Liver (tissue), 3 donors: ENCODE data around the gene SH2D2A.

Source experiments
- EGR1 ChIP-seq, 2 donors: IDR thresholded peaks; 2 replicates each; pipeline ENCODE4 v1.6.1; 2016 to 2018; ENCODE audit warnings: antibody characterized with exemption in 2 of 2, low read depth in 2 of 2
- GABPA ChIP-seq, 2 donors: IDR thresholded peaks in 1 of 2; conservative IDR thresholded peaks in 1 of 2; 2 replicates each; pipeline ENCODE4 v1.6.1; 2016; ENCODE audit warnings: antibody characterized with exemption in 2 of 2, mild to moderate bottlenecking in 1 of 2, moderate library complexity in 1 of 2
- JUND ChIP-seq, 2 donors: IDR thresholded peaks; 2 replicates each; pipeline ENCODE4 v1.6.1; 2016; ENCODE audit warnings: antibody characterized with exemption in 2 of 2
- RAD21 ChIP-seq, 2 donors: IDR thresholded peaks; 2 replicates each; pipeline ENCODE4 v1.6.1; 2016; ENCODE audit warnings: antibody characterized with exemption in 2 of 2, mild to moderate bottlenecking in 2 of 2
- REST ChIP-seq: IDR thresholded peaks from 2 replicates; pipeline ENCODE4 v1.6.1; 2016; ENCODE audit warnings: antibody characterized with exemption, mild to moderate bottlenecking
- RXRA ChIP-seq, 2 donors: IDR thresholded peaks; 2 replicates each; pipeline ENCODE4 v1.6.1; 2017 to 2018; ENCODE audit warnings: antibody characterized with exemption in 2 of 2, mild to moderate bottlenecking in 1 of 2
- SP1 ChIP-seq: IDR thresholded peaks from 2 replicates; pipeline ENCODE4 v1.6.1; 2018; ENCODE audit warnings: antibody characterized with exemption, mild to moderate bottlenecking
- TAF1 ChIP-seq: conservative IDR thresholded peaks from 2 replicates; pipeline ENCODE4 v1.6.1; 2016; ENCODE audit warnings: antibody characterized with exemption, mild to moderate bottlenecking
- YY1 ChIP-seq: IDR thresholded peaks from 2 replicates; pipeline ENCODE4 v1.6.1; 2016; ENCODE audit warnings: antibody characterized with exemption, mild to moderate bottlenecking
- TF ChIP-seq, protein P1 (sequence below): fragments of 150-350 bp; IDR thresholded peaks from 2 replicates; pipeline ENCODE4 v1.5.1; 2017; ENCODE audit warnings: improper control_type of control experiment, low read depth, low read length; ENCODE audit not compliant: missing input control
- donor health status: healthy.
- donor health status: healthy.

DNA sequence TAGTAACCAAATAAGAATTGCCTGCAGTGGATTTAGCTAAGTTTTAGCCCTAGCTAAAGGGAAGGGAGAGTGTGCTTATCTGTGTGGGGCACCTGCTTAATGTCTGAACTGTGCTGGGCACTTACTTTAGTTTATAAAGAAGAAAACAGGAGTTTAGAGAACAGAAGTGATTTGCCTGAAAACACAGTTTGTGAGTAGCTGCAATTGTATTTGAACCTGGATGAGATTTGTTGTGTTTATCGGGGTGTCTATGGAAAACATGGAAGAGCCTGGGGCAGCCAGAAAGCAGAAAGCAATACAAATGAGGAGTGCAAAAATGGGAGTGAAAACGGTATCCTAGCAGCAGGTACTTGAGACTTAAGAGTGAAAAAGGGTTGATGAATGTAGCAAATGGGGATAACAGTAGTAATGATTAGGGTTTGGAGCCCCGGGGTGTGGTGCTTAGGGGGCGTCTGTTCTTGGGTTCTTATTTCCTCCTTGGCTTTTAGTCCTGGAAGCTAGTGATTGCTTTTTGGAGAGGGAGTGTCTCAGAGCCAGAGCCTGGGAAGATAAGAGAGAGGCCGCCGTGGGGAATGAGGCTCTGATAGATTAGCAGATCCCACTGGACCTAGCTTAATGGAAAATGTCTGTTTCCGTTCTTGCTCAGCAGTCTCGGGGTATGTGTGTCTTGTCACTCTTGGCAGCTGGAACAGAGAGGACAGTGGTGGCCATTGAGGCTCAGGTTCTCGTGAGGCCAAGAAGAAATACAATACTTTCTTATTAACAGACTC is 43.7 kb downstream of the SH2D2A start:
- TF ChIP-seq, protein P1, sequence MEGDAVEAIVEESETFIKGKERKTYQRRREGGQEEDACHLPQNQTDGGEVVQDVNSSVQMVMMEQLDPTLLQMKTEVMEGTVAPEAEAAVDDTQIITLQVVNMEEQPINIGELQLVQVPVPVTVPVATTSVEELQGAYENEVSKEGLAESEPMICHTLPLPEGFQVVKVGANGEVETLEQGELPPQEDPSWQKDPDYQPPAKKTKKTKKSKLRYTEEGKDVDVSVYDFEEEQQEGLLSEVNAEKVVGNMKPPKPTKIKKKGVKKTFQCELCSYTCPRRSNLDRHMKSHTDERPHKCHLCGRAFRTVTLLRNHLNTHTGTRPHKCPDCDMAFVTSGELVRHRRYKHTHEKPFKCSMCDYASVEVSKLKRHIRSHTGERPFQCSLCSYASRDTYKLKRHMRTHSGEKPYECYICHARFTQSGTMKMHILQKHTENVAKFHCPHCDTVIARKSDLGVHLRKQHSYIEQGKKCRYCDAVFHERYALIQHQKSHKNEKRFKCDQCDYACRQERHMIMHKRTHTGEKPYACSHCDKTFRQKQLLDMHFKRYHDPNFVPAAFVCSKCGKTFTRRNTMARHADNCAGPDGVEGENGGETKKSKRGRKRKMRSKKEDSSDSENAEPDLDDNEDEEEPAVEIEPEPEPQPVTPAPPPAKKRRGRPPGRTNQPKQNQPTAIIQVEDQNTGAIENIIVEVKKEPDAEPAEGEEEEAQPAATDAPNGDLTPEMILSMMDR = no peak
- TF ChIP-seq RAD21 (IDR thresholded peaks at IDR 0.05) = no peak
- no peak for TF ChIP-seq EGR1 (IDR thresholded peaks at IDR 0.05; ENCODE audit: low read depth in 2 of 2)
- TF ChIP-seq JUND (IDR thresholded peaks at IDR 0.05) = no peak
- TF ChIP-seq SP1 = no peak
- TF ChIP-seq GABPA (IDR thresholded peaks at IDR 0.05 in 1 of 2, conservative IDR thresholded peaks at IDR 0.05 in 1 of 2) = no peak
- no peak for TF ChIP-seq TAF1
- TF ChIP-seq REST = no peak
- no peak for TF ChIP-seq RXRA (IDR thresholded peaks at IDR 0.05)
- no peak for TF ChIP-seq YY1
